ENCODE data around the gene LAD1. TPM values are rescaled to one million over a fixed set of nuclear protein-coding genes. Genes with fewer than 3 reads are reported as not detected.

LAD1 gene
- total RNA-seq, 2 donors from 2014 or later, result not detected

DNA sequence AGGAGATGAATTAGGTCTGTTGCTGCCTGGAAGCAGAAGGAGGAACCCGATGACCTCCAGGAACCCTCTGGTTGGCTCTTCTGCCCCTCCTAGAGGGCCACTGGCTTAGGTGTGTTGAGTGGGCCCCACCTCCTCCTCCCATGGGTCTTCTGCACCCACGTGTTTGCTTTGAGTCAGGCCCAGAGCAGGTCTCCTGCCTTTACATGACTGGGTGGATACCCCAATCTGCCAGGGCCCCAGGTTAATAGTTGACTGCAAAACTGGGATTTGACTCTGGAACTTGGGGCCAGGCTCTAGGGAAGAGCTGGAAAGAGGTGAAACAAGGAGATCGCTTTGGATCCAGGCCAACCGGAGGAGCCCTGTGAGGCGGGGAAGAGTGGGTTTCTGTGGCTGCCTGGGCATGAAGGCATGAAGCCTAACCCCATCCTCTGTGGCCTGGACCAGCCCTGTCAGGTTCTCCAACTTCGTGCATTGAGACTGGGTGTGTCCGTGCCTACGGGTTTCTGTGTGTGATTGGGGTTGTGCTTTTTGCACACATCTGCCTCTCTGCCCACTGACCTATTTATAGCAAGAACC, 7.8 kb upstream of the LAD1 start:
- H3K27ac Mint-ChIP-seq, result no peak overlapping the region
- ATAC-seq (replicated peaks), result no peak
- peaks cover 3% of the 10 kb centered on the region for H3K27me3 Mint-ChIP-seq
- no peaks in the 10 kb centered on the region for H3K36me3 Mint-ChIP-seq (ENCODE audit: low read depth)
- no peaks in the 10 kb centered on the region for H3K9me3 Mint-ChIP-seq
- no peaks in the 10 kb centered on the region for H3K4me1 Mint-ChIP-seq
- no peak overlapping the region for H3K4me3 Mint-ChIP-seq

DNA sequence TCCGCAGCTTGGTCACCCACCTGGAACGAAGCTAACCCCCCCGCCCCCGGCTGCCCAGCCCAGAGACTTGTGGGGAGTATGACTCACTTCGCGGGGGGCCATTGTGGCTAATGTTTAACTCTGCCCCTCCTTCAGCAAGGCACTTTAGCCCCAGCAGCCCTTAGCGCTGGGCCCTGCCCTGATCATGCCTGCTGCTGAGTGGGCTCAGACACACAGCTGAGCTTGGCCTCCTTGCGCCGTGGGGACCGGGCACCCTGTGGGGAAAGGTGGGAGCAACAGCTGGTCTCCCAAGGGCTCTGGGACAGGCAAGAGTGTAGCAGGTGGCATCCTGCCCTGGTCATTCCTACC, 6.3 kb upstream of the LAD1 start:
- Mint-ChIP-seq H3K9me3 (no peaks in the 10 kb centered on the region), H3K27me3 (peaks cover 10% of the 10 kb centered on the region)
- ATAC-seq (replicated peaks), result no peak

DNA sequence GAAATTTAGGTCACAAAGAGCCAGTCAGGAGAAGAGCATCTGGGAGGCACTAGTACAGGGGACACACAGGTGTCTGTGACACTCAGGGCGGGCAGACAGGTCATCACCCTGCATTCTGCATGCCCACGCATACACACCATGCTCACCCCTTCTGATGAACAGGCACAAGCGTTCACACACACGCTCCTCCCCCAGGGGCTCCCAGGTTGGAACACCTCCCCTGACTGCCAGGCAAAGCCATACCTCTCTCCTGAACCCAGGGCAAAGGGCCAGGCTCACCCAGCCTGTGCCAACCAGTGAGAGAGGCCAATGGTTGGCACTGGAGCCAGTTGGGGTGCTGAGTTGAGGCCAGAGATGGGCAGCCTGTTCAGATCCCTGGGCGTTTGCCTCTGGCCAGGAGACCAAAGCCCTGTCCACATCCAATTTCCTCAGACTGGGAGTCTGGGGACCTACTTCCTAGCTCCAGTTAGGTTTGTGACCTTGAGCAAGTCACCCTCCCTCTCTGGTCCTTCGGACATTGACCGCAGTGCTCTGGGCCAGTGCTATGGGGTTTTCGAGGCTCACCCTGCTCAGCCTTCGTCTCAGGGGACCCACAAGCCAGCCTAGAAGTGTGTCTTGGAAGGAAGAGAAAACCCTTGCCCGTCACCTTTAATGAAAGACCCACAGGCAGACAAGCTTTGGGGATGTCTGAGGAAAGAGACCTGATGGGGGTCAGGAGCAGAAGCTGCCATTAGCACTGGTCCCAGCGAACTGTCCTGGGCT, 5.8 kb upstream of the LAD1 start:
- Mint-ChIP-seq H3K4me3 (no peak overlapping the region), H3K27me3 (peaks cover 15% of the 10 kb centered on the region), H3K4me1 (no peaks in the 10 kb centered on the region), H3K36me3 (ENCODE audit: low read depth) (no peaks in the 10 kb centered on the region), H3K9me3 (no peaks in the 10 kb centered on the region), H3K27ac (no peak overlapping the region)
- ATAC-seq (replicated peaks), result no peak

More for the DNA sequence above, 6.3 kb upstream of the LAD1 start:
- no peaks in the 10 kb centered on the region for H3K4me1 Mint-ChIP-seq
- H3K4me3 Mint-ChIP-seq, result no peak overlapping the region
- no peaks in the 10 kb centered on the region for H3K36me3 Mint-ChIP-seq (ENCODE audit: low read depth)
- H3K27ac Mint-ChIP-seq, result no peak overlapping the region

DNA sequence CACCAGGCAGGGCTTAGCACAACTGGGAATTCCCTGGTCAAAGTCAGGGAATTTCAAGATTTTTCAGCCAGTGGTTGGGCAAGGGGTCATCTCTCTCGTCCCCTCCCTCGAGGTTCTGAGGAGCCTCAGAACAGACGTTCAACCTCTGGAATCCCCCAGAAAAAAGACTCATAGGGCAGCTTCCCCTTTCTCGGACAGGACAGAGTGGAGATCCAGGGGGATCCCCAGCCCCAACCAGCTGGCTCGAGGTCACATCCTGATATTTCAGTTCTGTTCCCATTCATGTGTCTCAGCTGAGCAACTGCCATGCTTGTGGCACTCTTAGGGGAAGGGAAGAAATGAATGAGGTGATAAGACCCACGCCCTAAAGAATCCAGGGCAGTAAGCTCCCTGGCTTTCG, 4.9 kb upstream of the LAD1 start:
- no peak for ATAC-seq (replicated peaks)
- H3K4me1 Mint-ChIP-seq, result no peaks in the 10 kb centered on the region
- no peaks in the 10 kb centered on the region for H3K9me3 Mint-ChIP-seq
- no peak overlapping the region for H3K27ac Mint-ChIP-seq
- H3K36me3 Mint-ChIP-seq (ENCODE audit: low read depth), result no peaks in the 10 kb centered on the region
- peaks cover 17% of the 10 kb centered on the region for H3K27me3 Mint-ChIP-seq
- H3K4me3 Mint-ChIP-seq, result no peak overlapping the region

DNA sequence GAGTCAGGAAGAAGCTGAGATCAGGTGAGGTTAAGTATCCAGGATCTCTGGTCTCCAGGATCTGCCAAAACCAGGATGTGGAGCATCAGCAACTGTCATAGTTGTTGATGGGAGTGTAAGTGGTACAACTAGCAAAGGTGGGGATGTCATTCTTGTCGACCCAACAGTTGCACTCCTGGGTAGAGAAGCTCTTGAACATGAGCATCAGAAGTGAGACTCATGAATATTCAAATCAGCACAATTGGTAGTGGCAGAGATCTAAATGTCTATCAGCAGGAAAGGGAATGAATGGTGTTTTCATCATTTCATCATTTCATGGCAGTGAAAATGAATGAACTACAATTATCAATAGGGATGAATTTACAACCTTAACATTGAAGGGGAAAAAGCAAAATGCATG, 4.2 kb upstream of the LAD1 start:
- Mint-ChIP-seq H3K27me3 (peaks cover 19% of the 10 kb centered on the region), H3K27ac (no peak overlapping the region), H3K4me1 (no peaks in the 10 kb centered on the region), H3K9me3 (no peaks in the 10 kb centered on the region), H3K4me3 (no peak overlapping the region), H3K36me3 (ENCODE audit: low read depth) (no peaks in the 10 kb centered on the region)
- ATAC-seq (replicated peaks), result no peak

DNA sequence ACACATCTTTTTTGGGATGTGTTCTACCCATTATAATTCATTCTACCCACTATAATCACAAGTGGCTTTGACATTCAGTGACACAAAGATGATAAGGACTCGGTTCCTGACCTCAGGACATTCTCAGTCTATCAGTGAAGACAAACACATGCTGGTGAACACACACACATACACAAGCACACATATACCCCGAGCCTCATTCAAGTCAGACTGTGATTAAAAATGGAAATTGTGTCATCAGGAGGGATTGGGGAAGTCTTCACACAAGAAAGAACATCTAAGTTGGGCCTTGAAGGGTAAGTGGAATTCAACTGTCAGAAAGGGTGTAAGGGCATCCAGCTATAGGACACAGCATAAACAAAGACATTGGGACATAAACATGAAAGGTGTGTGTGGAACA, 2.6 kb upstream of the LAD1 start:
- H3K9me3 Mint-ChIP-seq, result no peaks in the 10 kb centered on the region
- no peak for ATAC-seq (replicated peaks)
- H3K27ac Mint-ChIP-seq, result no peak overlapping the region
- no peaks in the 10 kb centered on the region for H3K36me3 Mint-ChIP-seq (ENCODE audit: low read depth)
- peaks cover 27% of the 10 kb centered on the region for H3K27me3 Mint-ChIP-seq
- no peaks in the 10 kb centered on the region for H3K4me1 Mint-ChIP-seq
- no peak overlapping the region for H3K4me3 Mint-ChIP-seq

DNA sequence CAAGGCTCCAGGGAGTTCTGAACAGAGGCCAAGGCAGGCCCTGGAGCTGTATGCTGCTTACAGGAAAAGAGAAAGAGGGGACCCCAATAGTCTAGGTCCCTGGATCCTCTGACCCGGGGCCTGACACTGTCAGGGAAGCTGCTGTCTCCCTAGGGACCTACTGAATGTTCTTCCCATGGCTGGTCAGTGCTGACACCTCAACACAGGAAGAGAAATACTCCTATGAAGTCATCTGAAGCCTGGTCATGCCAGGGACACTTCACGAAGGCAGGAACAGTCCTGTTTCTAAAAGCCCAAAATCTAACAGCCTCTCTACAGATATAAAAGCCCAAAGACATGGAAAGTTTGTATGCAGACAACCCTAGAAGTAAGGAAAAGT, 1.7 kb upstream of the LAD1 start:
- Mint-ChIP-seq H3K27ac (no peak overlapping the region), H3K4me1 (no peaks in the 10 kb centered on the region), H3K4me3 (no peak overlapping the region), H3K27me3 (peaks cover 34% of the 10 kb centered on the region), H3K9me3 (no peaks in the 10 kb centered on the region), H3K36me3 (ENCODE audit: low read depth) (no peaks in the 10 kb centered on the region)
- ATAC-seq (replicated peaks), result no peak

DNA sequence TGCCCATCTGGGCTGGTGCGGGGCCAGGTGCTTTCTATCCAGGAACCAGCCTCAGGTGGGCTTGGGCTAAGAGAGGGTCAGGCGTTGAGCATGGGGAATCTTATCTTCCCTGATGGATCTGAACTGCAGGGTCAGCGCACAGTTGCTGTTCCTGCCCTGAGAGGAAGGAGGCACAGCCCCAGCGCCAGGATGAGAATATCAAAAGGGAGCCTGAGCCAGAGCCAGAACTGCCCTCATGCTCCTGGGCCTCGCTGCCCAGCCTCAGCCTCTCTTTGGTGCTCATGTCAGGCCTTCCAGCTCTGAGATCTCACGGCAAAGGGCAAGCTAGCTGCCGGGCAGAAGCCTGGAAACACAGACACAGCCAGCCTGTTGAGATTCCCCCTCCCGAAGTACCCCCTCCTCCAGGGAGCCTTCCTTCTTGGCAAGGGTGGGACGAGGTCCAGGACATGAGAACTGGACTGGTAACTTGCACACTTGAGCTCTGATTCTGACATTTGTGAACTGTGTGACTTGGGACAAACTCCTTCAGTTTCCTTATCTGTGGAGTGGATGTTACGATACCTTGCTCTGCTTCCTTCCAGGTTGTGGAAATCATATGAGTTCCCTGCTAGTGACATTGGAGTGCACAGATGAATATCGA, 1.2 kb upstream of the LAD1 start:
- Mint-ChIP-seq H3K9me3 (no peaks in the 10 kb centered on the region), H3K4me3 (no peak overlapping the region), H3K27ac (no peak overlapping the region), H3K4me1 (no peaks in the 10 kb centered on the region), H3K36me3 (ENCODE audit: low read depth) (no peaks in the 10 kb centered on the region), H3K27me3 (peaks cover 39% of the 10 kb centered on the region)
- ATAC-seq (replicated peaks), result no peak

DNA sequence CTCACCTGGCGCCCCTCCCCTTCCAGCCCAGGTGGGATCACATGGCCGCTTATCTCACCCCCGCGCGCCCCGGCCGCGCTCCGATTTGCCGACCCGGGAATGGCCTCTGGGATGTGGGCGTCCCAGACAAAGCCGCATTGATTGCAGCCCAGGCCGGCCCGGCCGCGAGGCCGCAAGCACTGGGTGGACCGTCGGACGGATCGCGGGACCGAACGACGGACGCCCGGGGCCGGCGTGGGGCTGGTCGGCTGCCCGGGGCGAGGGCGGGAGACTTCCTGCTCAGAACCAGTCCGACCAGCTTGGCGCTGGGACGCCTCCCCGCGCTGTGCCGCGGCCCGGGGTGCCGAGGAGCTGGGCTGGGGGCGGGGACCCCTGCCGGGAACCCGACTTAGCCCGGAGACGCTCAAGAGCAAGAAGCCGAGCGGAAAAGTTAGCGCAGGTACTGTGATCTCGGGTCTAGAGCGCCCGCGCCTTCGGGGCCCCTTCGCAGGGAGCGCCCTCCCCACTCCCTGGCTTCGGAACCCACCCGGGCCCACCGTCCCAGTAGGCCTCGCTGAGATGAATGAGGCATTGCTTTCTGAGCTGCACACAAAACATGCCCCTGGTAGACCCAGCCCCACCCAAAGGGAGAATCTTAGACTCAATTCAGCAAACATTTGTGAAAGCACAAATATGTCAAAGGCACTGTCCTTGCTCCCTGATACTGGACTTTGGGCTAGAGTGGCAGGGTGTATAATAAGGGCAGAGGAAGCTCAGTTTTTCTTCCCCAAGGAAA, 415 bp upstream of the LAD1 start:
- Mint-ChIP-seq H3K9me3 (no peaks in the 10 kb centered on the region), H3K27ac (no peak overlapping the region), H3K27me3 (peaks cover 39% of the 10 kb centered on the region), H3K4me3 (no peak overlapping the region), H3K4me1 (no peaks in the 10 kb centered on the region), H3K36me3 (ENCODE audit: low read depth) (no peaks in the 10 kb centered on the region)
- no peak for ATAC-seq (replicated peaks)

DNA sequence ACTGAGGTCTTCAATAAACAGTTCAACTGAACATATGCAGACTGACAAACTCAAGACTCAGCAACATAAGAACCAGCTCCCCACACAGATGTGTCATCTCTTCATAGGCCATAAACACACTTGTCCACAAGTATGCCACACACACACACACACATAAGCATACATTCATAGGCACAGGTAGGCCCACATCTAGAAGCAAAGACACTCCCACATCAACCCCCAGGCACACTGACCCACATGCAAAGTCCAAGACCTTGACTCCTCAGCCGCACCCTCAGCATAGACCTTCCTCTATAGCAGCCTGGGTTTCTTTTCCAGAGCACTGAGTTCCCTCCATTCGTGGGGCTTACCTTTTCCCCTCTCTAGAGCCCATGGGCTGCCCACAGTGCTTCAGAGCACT, 1.4 kb downstream of the LAD1 start:
- no peaks in the 10 kb centered on the region for H3K9me3 Mint-ChIP-seq
- H3K27ac Mint-ChIP-seq, result no peak overlapping the region
- H3K4me1 Mint-ChIP-seq, result no peaks in the 10 kb centered on the region
- ATAC-seq (replicated peaks), result no peak
- peaks cover 45% of the 10 kb centered on the region for H3K27me3 Mint-ChIP-seq
- no peaks in the 10 kb centered on the region for H3K36me3 Mint-ChIP-seq (ENCODE audit: low read depth)
- no peak overlapping the region for H3K4me3 Mint-ChIP-seq

DNA sequence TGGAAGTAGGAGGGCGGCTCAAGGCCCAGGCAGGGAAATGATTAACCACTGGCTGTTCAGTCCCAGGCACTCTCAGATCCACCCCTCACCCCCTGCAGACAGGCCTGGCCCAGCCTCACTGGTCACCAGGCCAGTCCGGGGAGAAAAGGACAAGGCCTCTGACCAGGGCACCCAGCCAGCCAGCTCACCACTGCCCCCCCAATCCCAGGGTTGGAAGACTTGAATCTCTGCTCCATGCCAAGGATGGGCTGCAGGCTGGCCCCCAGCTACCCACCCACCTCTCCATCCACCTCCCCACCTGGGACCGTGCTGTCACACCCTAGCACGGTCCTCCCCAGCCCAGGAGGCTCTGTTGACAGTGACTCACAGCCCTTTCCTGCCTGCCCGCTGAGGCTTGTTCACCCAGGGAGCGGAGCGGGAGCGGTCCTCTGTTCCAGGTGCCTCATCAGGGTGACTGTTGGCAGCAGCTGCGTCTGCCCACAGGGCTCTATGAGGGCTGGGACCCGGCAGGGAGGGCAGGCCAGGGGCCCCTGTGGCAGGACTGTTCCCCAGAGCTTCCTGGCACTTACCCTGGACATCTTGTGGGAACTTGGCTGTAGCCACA, 2.2 kb downstream of the LAD1 start:
- H3K27ac Mint-ChIP-seq, result no peak overlapping the region
- no peaks in the 10 kb centered on the region for H3K9me3 Mint-ChIP-seq
- ATAC-seq (replicated peaks), result no peak
- no peaks in the 10 kb centered on the region for H3K36me3 Mint-ChIP-seq (ENCODE audit: low read depth)
- H3K27me3 Mint-ChIP-seq, result peaks cover 52% of the 10 kb centered on the region
- H3K4me3 Mint-ChIP-seq, result no peak overlapping the region
- no peaks in the 10 kb centered on the region for H3K4me1 Mint-ChIP-seq

DNA sequence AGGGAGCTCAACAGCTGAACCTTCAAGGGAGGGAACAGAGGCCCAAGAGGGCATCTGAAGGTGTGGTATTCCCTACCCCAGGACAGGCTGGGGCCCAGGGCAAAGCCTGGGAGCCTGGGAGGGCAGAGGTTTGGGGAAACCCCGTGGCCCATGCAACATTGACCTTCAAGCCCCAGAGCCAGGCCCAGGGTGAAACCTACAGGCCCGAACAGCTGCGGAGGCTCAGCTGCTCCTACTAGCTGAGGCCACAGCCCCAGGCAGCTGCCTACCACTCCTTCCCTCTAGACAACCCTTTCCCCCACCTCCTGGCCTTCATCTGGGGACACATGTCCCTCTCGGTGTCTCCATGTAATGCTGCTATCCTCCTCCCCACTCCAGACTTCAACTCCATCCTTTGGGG, 3.2 kb downstream of the LAD1 start:
- H3K36me3 Mint-ChIP-seq (ENCODE audit: low read depth), result no peaks in the 10 kb centered on the region
- H3K9me3 Mint-ChIP-seq, result no peaks in the 10 kb centered on the region
- no peak for ATAC-seq (replicated peaks)
- no peak overlapping the region for H3K27ac Mint-ChIP-seq
- peaks cover 55% of the 10 kb centered on the region for H3K27me3 Mint-ChIP-seq
- H3K4me3 Mint-ChIP-seq, result no peak overlapping the region
- H3K4me1 Mint-ChIP-seq, result peaks cover 4% of the 10 kb centered on the region

DNA sequence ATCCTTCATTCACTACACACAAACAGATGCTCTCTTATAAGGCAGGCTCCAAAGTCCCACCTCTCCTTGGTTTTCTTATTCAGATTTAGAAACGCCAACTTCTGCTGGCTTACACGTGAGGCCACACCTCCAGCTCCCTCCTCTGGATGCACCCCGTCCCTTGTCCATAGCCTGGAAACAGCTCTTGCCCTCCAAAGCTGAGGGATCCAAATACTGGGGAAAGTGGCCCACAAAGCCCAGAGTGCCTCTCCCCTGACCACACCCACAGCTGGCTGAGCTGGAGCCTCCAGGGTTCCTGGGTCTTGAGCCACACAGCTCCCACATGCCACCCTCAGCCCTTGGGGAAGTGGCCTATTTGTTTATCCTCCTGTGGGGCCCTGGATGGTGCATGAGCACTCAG, 4.5 kb downstream of the LAD1 start:
- ATAC-seq (replicated peaks), result no peak
- Mint-ChIP-seq H3K9me3 (no peaks in the 10 kb centered on the region), H3K4me3 (no peak overlapping the region), H3K36me3 (ENCODE audit: low read depth) (no peaks in the 10 kb centered on the region), H3K4me1 (peaks cover 4% of the 10 kb centered on the region), H3K27ac (no peak overlapping the region), H3K27me3 (peaks cover 43% of the 10 kb centered on the region)

DNA sequence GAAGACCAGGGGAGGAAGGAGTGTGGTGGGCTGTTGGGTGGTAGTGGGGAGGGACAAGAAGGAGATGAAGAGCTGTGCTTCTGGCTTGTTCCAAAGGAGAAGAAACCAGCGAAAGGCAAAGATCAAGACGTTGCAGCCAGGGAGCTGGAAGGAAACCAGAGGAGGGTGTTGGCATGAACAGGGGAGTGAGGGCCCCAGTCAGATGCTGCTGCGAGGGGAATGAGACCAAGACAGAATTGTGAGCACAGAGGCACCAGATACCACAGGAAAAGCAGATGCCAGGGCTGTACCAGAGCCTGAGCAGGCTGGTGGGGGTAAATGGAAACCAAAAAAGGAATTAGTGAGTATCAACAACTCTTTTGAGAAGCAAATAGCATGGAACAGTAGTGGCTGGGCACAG, 6.0 kb downstream of the LAD1 start:
- Mint-ChIP-seq H3K27ac (no peak overlapping the region), H3K36me3 (ENCODE audit: low read depth) (no peaks in the 10 kb centered on the region), H3K4me3 (no peak overlapping the region), H3K4me1 (peaks cover 4% of the 10 kb centered on the region), H3K9me3 (no peaks in the 10 kb centered on the region), H3K27me3 (peaks cover 38% of the 10 kb centered on the region)
- ATAC-seq (replicated peaks), result no peak
